GM23248 (cell line): Measurements from ENCODE around the gene MORC4.

Experiments used
- EZH2 ChIP-seq: fragments of 200-600 bp; sonication (generic); IDR thresholded peaks from 2 replicates; pipeline ENCODE4 v1.6.1; 2018; ENCODE audit warnings: antibody characterized with exemption, mild to moderate bottlenecking; ENCODE audit not compliant: insufficient read depth, poor library complexity, severe bottlenecking
- EZH2phosphoT487 ChIP-seq: fragments of 200-600 bp; sonication (generic); IDR thresholded peaks from 2 replicates; pipeline ENCODE4 v1.6.1; 2018; ENCODE audit warnings: antibody characterized with exemption, moderate library complexity, mild to moderate bottlenecking, low read depth; ENCODE audit not compliant: insufficient read depth

DNA sequence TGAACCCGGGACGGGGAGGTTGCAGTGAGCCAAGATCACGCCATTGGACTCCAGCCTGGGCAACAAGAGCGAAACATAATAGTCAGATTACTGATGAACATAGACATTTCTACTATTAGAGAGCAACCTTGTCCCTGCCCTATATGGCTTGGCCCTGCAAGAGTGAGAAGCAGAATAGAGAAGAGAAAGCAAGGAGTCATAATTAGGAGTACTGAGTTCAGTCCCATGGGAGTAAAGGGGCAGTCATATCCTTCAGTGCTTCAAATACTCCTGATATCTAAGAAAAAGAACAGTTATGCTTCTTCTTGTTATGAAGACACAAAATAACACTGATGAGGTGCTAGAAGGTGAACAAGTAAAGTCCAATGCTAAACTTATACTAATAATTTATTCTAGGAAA lies 46.0 kb downstream of the MORC4 start:
- no peak for TF ChIP-seq EZH2
- no peak for TF ChIP-seq EZH2phosphoT487
